ENCODE measurements around the gene FCSK. TPM values are rescaled to one million over a fixed set of nuclear protein-coding genes. Genes with fewer than 3 reads are reported as not detected.
A peak's percentile ranks its signal among the peaks of the same experiment; 100 is the strongest.

Gene FCSK
- total and polyA plus RNA-seq, 4 donors, result 12.0 to 24.1 (median 14.2) TPM

GRCh38 chr16:70465999-70466804, 11.8 kb downstream of the FCSK start:
- ATAC-seq (ENCODE audit: insufficient read depth, low FRiP score) (no peak), DNase-seq (no peak)
- H3K9ac ChIP-seq (ENCODE audit: insufficient read depth in 1 of 2, low read length in 2 of 2), result no peak overlapping the region
- TF ChIP-seq CTCF (IDR thresholded peaks at IDR 0.05; ENCODE audit: control extremely low read depth, extremely low read depth), result no peak
- H3K4me3 ChIP-seq, result no peak overlapping the region
- peaks cover 0 to 7% (median 0%) of the 10 kb centered on the region in 5 donors for H3K4me1 ChIP-seq (ENCODE audit: control insufficient read depth in 5 of 5, insufficient read depth in 5 of 5, low read length in 5 of 5)
- WGBS, 2 donors, result 86 to 89% methylated on average over 13 of the region's 13 CpGs
- H3K9me3 ChIP-seq (ENCODE audit: control insufficient read depth in 4 of 4, insufficient read depth in 3 of 4, low read length in 3 of 4), result no peaks in the 10 kb centered on the region
- no peak overlapping the region for H3K27ac ChIP-seq (ENCODE audit: low read depth in 1 of 2, low read length in 1 of 2)
- peaks cover 0 to 28% (median 4%) of the 10 kb centered on the region in 4 donors for H3K36me3 ChIP-seq (ENCODE audit: control insufficient read depth in 4 of 4, insufficient read depth in 4 of 4, low read length in 4 of 4)
- H3K27me3 ChIP-seq (ENCODE audit: control insufficient read depth in 3 of 3, insufficient read depth in 3 of 3, low read length in 2 of 3), result no peaks in the 10 kb centered on the region

GRCh38 chr16:70466805-70467076, 12.3 kb downstream of the FCSK start:
- peak; percentile 50 to 57 (median 55) for DNase-seq
- no peaks in the 10 kb centered on the region for H3K9me3 ChIP-seq (ENCODE audit: control insufficient read depth in 4 of 4, insufficient read depth in 3 of 4, low read length in 3 of 4)
- no peaks in the 10 kb centered on the region for H3K27me3 ChIP-seq (ENCODE audit: control insufficient read depth in 3 of 3, insufficient read depth in 3 of 3, low read length in 2 of 3)
- no peak overlapping the region for H3K27ac ChIP-seq (ENCODE audit: low read depth in 1 of 2, low read length in 1 of 2)
- H3K4me3 ChIP-seq, result no peak overlapping the region
- H3K9ac ChIP-seq (ENCODE audit: insufficient read depth in 1 of 2, low read length in 2 of 2), result no peak overlapping the region
- WGBS, 2 donors, result 92 to 98% methylated on average over 7 of the region's 7 CpGs
- H3K36me3 ChIP-seq (ENCODE audit: control insufficient read depth in 4 of 4, insufficient read depth in 4 of 4, low read length in 4 of 4), result peaks cover 0 to 28% (median 4%) of the 10 kb centered on the region in 4 donors
- peaks cover 0 to 5% (median 0%) of the 10 kb centered on the region in 5 donors for H3K4me1 ChIP-seq (ENCODE audit: control insufficient read depth in 5 of 5, insufficient read depth in 5 of 5, low read length in 5 of 5)
- no peak for ATAC-seq (ENCODE audit: insufficient read depth, low FRiP score)
- no peak for TF ChIP-seq CTCF (IDR thresholded peaks at IDR 0.05; ENCODE audit: control extremely low read depth, extremely low read depth)

GRCh38 chr16:70467113-70467512, 12.7 kb downstream of the FCSK start:
- no peak overlapping the region for H3K27ac ChIP-seq (ENCODE audit: low read depth in 1 of 2, low read length in 1 of 2)
- H3K36me3 ChIP-seq (ENCODE audit: control insufficient read depth in 4 of 4, insufficient read depth in 4 of 4, low read length in 4 of 4), result peaks cover under 1 to 27% (median 4%) of the 10 kb centered on the region in 4 donors
- WGBS, 2 donors, result 95 to 96% methylated on average over 11 of the region's 11 CpGs
- ATAC-seq (ENCODE audit: insufficient read depth, low FRiP score) (no peak), DNase-seq (no peak)
- no peak overlapping the region for H3K9ac ChIP-seq (ENCODE audit: insufficient read depth in 1 of 2, low read length in 2 of 2)
- TF ChIP-seq CTCF (IDR thresholded peaks at IDR 0.05; ENCODE audit: control extremely low read depth, extremely low read depth), result no peak
- H3K9me3 ChIP-seq (ENCODE audit: control insufficient read depth in 4 of 4, insufficient read depth in 3 of 4, low read length in 3 of 4), result no peaks in the 10 kb centered on the region
- H3K4me3 ChIP-seq, result no peak overlapping the region
- peaks cover 0 to 5% (median 0%) of the 10 kb centered on the region in 5 donors for H3K4me1 ChIP-seq (ENCODE audit: control insufficient read depth in 5 of 5, insufficient read depth in 5 of 5, low read length in 5 of 5)
- H3K27me3 ChIP-seq (ENCODE audit: control insufficient read depth in 3 of 3, insufficient read depth in 3 of 3, low read length in 2 of 3), result no peaks in the 10 kb centered on the region
